Measurements from ENCODE around the gene DNAI7.

DNAI7 gene

GRCh38 chr12:25101092-25101445 is 93.9 kb downstream of the DNAI7 start:
- no peak for DNase-seq (ENCODE audit: low spot score)
- FAIRE-seq: no peak

GRCh38 chr12:25100194-25101091 is 94.5 kb downstream of the DNAI7 start:
- DNase-seq (ENCODE audit: low spot score): no peak
- no peak for FAIRE-seq

GRCh38 chr12:25099010-25099409 is 96.0 kb downstream of the DNAI7 start:
- no peak for FAIRE-seq
- no peak for DNase-seq (ENCODE audit: low spot score)

GRCh38 chr12:25089738-25090137 is 105.2 kb downstream of the DNAI7 start:
- DNase-seq (ENCODE audit: low spot score) (no peak), FAIRE-seq (no peak)

- DNase-seq (ENCODE audit: low spot score) (no peak), FAIRE-seq (no peak)
Measured at GRCh38 chr12:25087596-25087995, 107.4 kb downstream of the DNAI7 start.

GRCh38 chr12:25084816-25085215 is 110.1 kb downstream of the DNAI7 start:
- DNase-seq (ENCODE audit: low spot score) (no peak), FAIRE-seq (no peak)

GRCh38 chr12:25083211-25083610 is 111.7 kb downstream of the DNAI7 start:
- FAIRE-seq (no peak), DNase-seq (ENCODE audit: low spot score) (no peak)

GRCh38 chr12:25082628-25083027 is 112.3 kb downstream of the DNAI7 start:
- FAIRE-seq: no peak
- DNase-seq (ENCODE audit: low spot score): no peak

GRCh38 chr12:25079393-25079792 is 115.6 kb downstream of the DNAI7 start:
- no peak for DNase-seq (ENCODE audit: low spot score)
- FAIRE-seq: no peak

GRCh38 chr12:25074954-25075353 is 120.0 kb downstream of the DNAI7 start:
- FAIRE-seq (no peak), DNase-seq (ENCODE audit: low spot score) (no peak)

- FAIRE-seq (no peak), DNase-seq (ENCODE audit: low spot score) (no peak)
Measured at GRCh38 chr12:25074113-25074512, 120.8 kb downstream of the DNAI7 start.

- DNase-seq (ENCODE audit: low spot score) (no peak), FAIRE-seq (no peak)
Measured at GRCh38 chr12:25072906-25073650, 121.9 kb downstream of the DNAI7 start.

GRCh38 chr12:25071366-25071765 is 123.6 kb downstream of the DNAI7 start:
- DNase-seq (ENCODE audit: low spot score) (no peak), FAIRE-seq (no peak)

- DNase-seq (ENCODE audit: low spot score): no peak
- FAIRE-seq: no peak
Measured at GRCh38 chr12:25069224-25069623, 125.7 kb downstream of the DNAI7 start.

- DNase-seq (ENCODE audit: low spot score): no peak
- no peak for FAIRE-seq
Measured at GRCh38 chr12:25065035-25065434, 129.9 kb downstream of the DNAI7 start.

- DNase-seq (ENCODE audit: low spot score) (no peak), FAIRE-seq (no peak)
Measured at GRCh38 chr12:25063873-25064628, 130.9 kb downstream of the DNAI7 start.

- FAIRE-seq (no peak), DNase-seq (ENCODE audit: low spot score) (no peak)
Measured at GRCh38 chr12:25058658-25059058, 136.3 kb downstream of the DNAI7 start.

Measured in RCC 7860 (cell line).